Activated effector memory CD4-positive, alpha-beta T cell treated with anti-CD3 and anti-CD28 coated beads, Interleukin-2, amount 50 U/mL, for 16 hours (primary cell): ENCODE results near the gene ALDOC.

Source experiments
- DNase-seq: peaks from one replicate; pipeline ENCODE4 v3.0.0-alpha.2; 2020

ALDOC gene

DNA sequence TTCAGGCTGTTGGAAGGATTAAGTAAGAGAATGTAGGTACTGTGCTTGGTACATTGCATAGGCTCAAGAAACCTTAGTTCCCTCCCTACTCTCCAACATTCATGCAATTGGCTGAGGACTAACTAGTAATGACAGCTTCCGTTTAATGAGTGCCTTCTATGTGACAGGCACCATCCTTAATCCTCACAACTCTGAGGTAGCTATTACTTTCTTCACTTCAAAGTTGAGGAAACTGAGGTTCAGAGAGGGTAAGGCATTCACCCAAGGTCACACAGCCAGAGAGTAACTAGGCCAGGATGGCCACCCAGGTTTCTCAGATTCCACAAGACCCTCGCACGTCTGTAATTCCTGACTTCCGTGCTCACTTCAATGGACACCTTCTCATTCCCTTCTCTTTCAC lies 46.4 kb downstream of the ALDOC start:
- DNase-seq, result no peak

DNA sequence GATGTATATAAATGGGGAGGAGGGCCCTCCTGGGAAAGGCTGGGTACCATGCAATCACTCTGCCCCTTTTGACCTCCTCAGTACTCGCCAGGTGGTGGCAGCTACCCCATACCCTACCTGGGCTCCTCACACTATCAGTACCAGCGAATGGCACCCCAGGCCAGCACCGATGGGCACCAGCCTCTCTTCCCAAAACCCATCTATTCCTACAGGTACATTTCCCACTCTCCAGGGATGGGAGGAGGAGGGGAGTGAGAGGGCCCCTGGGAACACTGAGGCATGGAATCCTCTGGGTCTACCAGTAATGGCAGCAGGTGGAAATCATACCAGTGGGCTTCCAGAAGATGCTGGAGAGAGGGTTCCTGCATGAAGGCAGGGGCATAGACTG lies 47.7 kb downstream of the ALDOC start:
- no peak for DNase-seq

DNA sequence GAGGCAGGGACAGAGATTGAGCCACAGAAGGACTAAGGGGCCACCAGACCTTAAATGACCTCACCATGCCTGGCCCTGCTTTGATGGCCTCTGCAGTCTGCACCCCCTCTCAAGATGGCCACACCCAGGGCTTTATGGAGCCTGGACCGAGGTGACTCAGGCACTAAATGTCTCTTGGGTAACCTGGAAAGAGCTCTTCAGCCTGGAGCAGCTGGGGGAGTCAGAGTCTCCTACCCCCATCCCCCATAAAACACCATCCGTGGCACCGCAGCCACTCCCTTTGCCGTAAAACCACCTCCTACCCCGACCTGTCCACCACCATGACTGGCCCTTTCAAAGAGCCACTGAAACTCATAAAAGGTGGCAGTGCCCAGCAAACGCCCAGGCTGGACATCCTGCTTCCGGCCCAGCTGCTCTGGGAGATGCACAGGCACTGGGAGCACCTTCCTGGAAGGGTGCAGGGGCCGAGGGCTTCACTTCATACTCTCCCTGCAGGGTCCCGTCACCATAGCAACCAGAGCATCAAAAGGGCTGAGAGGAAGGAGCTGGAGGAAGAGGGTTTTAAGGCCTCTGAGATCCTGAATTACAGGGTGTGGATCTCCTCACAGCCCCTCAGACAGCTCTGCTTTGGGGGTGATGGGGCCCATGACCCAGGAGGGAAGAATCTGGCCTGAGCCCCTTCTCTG lies 48.2 kb downstream of the ALDOC start:
- DNase-seq, result no peak

DNA sequence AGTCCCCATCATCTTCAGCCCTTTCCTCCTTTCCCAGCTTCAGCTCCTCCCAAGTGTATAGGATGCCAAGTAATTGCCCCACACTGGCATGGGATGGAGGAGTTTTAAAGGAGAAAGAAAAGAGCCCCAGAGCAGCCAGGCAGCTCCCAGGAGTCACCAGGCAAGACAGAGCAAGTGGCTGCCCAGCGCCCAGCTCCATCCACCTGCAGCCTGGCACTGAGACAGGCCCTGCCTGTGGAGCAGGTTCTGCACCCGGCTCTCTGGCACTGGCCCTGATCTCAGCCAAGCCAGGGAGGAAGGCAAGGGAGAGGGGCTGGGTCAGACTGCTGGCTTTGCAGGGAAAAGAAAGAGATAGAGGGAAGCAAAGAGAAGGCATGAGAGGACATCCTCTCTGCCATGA lies 48.8 kb downstream of the ALDOC start:
- DNase-seq, result no peak

DNA sequence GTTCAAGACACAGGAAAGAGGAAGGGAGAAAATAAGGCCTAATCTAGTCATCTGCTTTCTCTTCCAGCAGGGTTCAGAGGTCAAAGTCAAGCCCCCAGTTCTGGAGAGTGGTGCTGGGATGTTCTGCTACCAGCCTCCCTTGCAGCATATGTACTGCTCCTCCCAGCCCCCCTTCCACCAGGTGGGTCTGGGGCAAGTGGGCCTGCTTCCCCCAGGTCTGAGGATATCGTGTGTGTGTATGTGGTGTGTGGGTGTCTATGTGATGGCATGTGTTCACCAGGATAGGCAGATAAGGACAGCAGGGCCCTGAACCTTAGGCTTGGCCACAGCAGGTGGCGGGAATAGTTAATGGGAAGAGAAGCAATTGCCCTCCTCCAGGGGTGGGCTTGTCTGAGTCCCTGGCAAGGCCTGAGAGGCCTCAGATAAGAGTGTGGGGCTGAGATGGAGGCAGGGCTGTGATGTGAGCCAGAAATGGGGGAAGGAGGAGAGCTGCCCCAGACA lies 49.5 kb downstream of the ALDOC start:
- DNase-seq, result no peak

DNA sequence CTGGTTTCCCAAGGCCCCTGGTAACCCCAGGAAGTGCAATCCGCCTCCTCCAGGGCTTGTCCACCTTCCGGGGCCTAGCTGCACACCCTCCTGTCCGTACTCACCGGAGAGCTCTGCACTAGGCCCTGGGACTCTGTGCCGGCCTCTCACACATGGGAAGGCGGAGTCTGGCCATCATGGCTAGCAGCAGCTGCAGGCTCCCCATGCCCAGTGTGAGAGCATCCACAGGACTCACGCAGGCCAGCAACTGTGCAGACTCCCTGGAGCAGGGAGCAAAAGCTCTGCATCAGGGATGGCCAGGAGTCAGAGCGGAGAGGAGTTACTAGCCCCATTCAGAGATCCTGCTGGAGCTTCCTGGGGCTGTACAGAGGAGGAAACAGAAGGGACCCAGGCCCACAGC lies 50.3 kb downstream of the ALDOC start:
- no peak for DNase-seq

DNA sequence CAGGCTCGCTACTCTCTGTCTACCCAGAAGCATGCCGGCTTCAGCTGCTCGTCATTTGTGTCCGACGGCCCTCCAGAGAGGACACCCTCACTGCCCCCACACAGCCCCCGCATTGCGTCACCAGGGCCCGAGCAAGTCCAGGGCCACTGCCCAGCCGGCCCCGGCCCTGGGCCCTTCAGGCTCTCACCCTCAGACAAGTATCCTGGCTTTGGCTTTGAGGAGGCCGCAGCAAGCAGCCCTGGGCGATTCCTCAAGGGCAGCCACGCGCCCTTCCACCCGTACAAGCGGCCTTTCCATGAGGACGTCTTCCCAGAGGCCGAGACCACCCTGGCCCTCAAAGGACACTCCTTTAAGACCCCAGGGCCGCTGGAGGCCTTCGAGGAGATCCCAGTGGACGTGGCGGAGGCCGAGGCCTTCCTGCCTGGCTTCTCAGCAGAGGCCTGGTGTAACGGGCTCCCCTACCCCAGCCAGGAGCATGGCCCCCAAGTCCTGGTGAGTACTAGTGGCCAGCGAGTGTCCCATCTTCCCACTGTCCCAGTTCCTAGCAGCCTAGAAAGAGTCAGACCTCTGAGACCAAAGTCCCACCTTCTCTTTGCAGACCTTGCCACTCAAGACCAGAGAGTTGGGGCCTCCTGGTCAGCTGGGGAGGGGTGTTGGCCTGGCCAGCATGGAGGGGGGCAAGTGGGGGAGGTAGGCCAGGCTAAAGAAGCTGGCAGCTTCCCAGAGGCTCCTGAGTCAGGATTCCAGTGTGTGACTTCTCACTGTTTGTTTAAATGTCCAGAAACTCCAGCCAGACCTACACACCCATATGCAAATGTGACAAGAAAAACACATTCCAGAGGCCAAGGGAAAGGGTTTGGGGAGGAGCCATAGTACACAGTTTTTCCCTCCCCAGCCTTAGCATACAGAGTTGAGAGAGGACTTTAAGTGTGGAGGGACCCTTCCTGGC lies 51.9 kb downstream of the ALDOC start:
- DNase-seq, result no peak

DNA sequence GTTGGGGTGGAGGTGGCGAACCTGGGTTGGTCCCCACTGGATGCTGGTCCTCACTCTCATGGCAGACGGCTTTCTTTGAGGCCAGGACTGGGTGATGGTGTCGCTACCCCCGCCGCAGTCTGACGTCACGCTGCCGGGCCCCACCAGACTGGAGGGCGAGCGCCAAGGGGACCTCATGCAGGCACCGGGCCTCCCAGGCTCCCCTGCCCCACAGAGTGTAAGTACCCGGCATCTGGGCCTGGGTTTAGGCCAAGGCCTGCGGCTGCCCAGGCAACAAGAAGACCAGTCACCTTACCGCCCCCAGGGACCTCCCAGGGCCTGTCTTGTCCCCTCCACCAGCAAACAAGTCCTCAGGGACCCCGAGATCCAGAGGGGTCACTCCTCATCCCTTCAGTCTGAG lies 52.8 kb downstream of the ALDOC start:
- no peak for DNase-seq

DNA sequence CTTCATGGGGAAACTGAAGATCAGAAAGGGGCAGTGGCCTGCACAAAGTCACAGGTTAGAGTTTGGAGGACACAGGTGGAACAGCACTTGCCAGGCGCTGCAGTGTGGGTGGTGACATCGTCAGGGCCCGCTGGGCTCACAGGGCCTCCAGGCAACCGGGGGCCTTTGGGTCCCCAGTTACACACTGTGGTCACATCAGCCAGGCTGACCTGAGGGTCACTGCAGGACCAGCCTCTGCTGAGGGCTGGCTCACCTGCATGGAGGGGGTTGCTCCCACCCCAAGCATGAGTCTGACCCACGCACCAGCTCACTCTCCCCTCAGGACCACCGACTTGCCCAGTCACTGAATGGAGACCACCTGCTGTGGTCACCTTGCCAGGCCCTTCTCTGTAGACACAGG lies 53.5 kb downstream of the ALDOC start:
- no peak for DNase-seq
